ENCODE results near the gene HOPX. TPM values are rescaled to one million over a fixed set of nuclear protein-coding genes. Genes with fewer than 3 reads are reported as not detected.

HOPX gene
- total and polyA plus RNA-seq, 9 donors = 13.2 to 22.8 (median 18.1) TPM

GRCh38 chr4:56633486-56633885, 47.6 kb downstream of the HOPX start:
- Histone ChIP-seq H3K4me3 (ENCODE audit: low read length) (no peak overlapping the region), H3K9me3 (replicated peaks; ENCODE audit: control insufficient read depth, low read depth, low read length) (no peaks in the 10 kb centered on the region), H3K4me1 (ENCODE audit: control insufficient read depth, insufficient read depth, low read length) (no peaks in the 10 kb centered on the region), H3K27me3 (ENCODE audit: control insufficient read depth, insufficient read depth, low read length) (no peaks in the 10 kb centered on the region), H3K36me3 (ENCODE audit: control insufficient read depth, insufficient read depth, low read length) (no peaks in the 10 kb centered on the region), H3K27ac (ENCODE audit: low read length) (no peak overlapping the region)
- WGBS (ENCODE audit: insufficient coverage) = 85% methylated on average over 4 of the region's 7 CpGs
- DNase-seq = no peak

GRCh38 chr4:56630876-56631666, 50.0 kb downstream of the HOPX start:
- peaks cover 2% of the 10 kb centered on the region for H3K9me3 ChIP-seq (replicated peaks; ENCODE audit: control insufficient read depth, low read depth, low read length)

GRCh38 chr4:56628592-56628991, 52.5 kb downstream of the HOPX start:
- no peaks in the 10 kb centered on the region for H3K36me3 ChIP-seq (ENCODE audit: control insufficient read depth, insufficient read depth, low read length)
- H3K27ac ChIP-seq (ENCODE audit: low read length) = no peak overlapping the region
- no peaks in the 10 kb centered on the region for H3K4me1 ChIP-seq (ENCODE audit: control insufficient read depth, insufficient read depth, low read length)
- DNase-seq = no peak
- H3K4me3 ChIP-seq (ENCODE audit: low read length) = no peak overlapping the region
- no CpG with 5 or more reads among the region's 1 CpG for WGBS (ENCODE audit: insufficient coverage)
- H3K9me3 ChIP-seq (replicated peaks; ENCODE audit: control insufficient read depth, low read depth, low read length) = peaks cover 7% of the 10 kb centered on the region
- H3K27me3 ChIP-seq (ENCODE audit: control insufficient read depth, insufficient read depth, low read length) = no peaks in the 10 kb centered on the region

More at GRCh38 chr4:56630876-56631666, 50.0 kb downstream of the HOPX start:
- WGBS (ENCODE audit: insufficient coverage) = 83% methylated on average over 1 of the region's 5 CpGs
- Histone ChIP-seq H3K27ac (ENCODE audit: low read length) (no peak overlapping the region), H3K4me3 (ENCODE audit: low read length) (no peak overlapping the region), H3K4me1 (ENCODE audit: control insufficient read depth, insufficient read depth, low read length) (no peaks in the 10 kb centered on the region), H3K27me3 (ENCODE audit: control insufficient read depth, insufficient read depth, low read length) (no peaks in the 10 kb centered on the region), H3K36me3 (ENCODE audit: control insufficient read depth, insufficient read depth, low read length) (no peaks in the 10 kb centered on the region)
- no peak for DNase-seq

- Histone ChIP-seq H3K36me3 (ENCODE audit: control insufficient read depth, insufficient read depth, low read length) (no peaks in the 10 kb centered on the region), H3K9me3 (replicated peaks; ENCODE audit: control insufficient read depth, low read depth, low read length) (peaks cover 7% of the 10 kb centered on the region), H3K27ac (ENCODE audit: low read length) (no peak overlapping the region), H3K4me3 (ENCODE audit: low read length) (no peak overlapping the region), H3K27me3 (ENCODE audit: control insufficient read depth, insufficient read depth, low read length) (no peaks in the 10 kb centered on the region), H3K4me1 (ENCODE audit: control insufficient read depth, insufficient read depth, low read length) (no peaks in the 10 kb centered on the region)
- DNase-seq = no peak
- WGBS (ENCODE audit: insufficient coverage) = 53% methylated on average over 2 of the region's 2 CpGs
Measured at GRCh38 chr4:56627985-56628384, 53.1 kb downstream of the HOPX start.

- Histone ChIP-seq H3K36me3 (ENCODE audit: control insufficient read depth, insufficient read depth, low read length) (no peaks in the 10 kb centered on the region), H3K4me1 (ENCODE audit: control insufficient read depth, insufficient read depth, low read length) (no peaks in the 10 kb centered on the region), H3K27ac (ENCODE audit: low read length) (no peak overlapping the region), H3K27me3 (ENCODE audit: control insufficient read depth, insufficient read depth, low read length) (no peaks in the 10 kb centered on the region), H3K9me3 (replicated peaks; ENCODE audit: control insufficient read depth, low read depth, low read length) (peaks cover 7% of the 10 kb centered on the region), H3K4me3 (ENCODE audit: low read length) (no peak overlapping the region)
- DNase-seq = no peak
- WGBS (ENCODE audit: insufficient coverage) = 22% methylated on average over 1 of the region's 1 CpG
Measured at GRCh38 chr4:56627375-56627774, 53.7 kb downstream of the HOPX start.

GRCh38 chr4:56626963-56627362, 54.1 kb downstream of the HOPX start:
- 79% methylated on average over 2 of the region's 2 CpGs for WGBS (ENCODE audit: insufficient coverage)
- H3K27ac ChIP-seq (ENCODE audit: low read length) = no peak overlapping the region
- no peak for DNase-seq
- no peaks in the 10 kb centered on the region for H3K36me3 ChIP-seq (ENCODE audit: control insufficient read depth, insufficient read depth, low read length)
- no peaks in the 10 kb centered on the region for H3K27me3 ChIP-seq (ENCODE audit: control insufficient read depth, insufficient read depth, low read length)
- no peaks in the 10 kb centered on the region for H3K4me1 ChIP-seq (ENCODE audit: control insufficient read depth, insufficient read depth, low read length)
- no peak overlapping the region for H3K4me3 ChIP-seq (ENCODE audit: low read length)
- H3K9me3 ChIP-seq (replicated peaks; ENCODE audit: control insufficient read depth, low read depth, low read length) = peaks cover 7% of the 10 kb centered on the region

- no peak overlapping the region for H3K27ac ChIP-seq (ENCODE audit: low read length)
- peaks cover 7% of the 10 kb centered on the region for H3K9me3 ChIP-seq (replicated peaks; ENCODE audit: control insufficient read depth, low read depth, low read length)
- no peaks in the 10 kb centered on the region for H3K27me3 ChIP-seq (ENCODE audit: control insufficient read depth, insufficient read depth, low read length)
- H3K4me1 ChIP-seq (ENCODE audit: control insufficient read depth, insufficient read depth, low read length) = no peaks in the 10 kb centered on the region
- H3K4me3 ChIP-seq (ENCODE audit: low read length) = no peak overlapping the region
- DNase-seq = no peak
- no peaks in the 10 kb centered on the region for H3K36me3 ChIP-seq (ENCODE audit: control insufficient read depth, insufficient read depth, low read length)
- 80% methylated on average over 1 of the region's 1 CpG for WGBS (ENCODE audit: insufficient coverage)
Measured at GRCh38 chr4:56626420-56626819, 54.7 kb downstream of the HOPX start.

GRCh38 chr4:56622176-56622575, 58.9 kb downstream of the HOPX start:
- Histone ChIP-seq H3K4me1 (ENCODE audit: control insufficient read depth, insufficient read depth, low read length) (no peaks in the 10 kb centered on the region), H3K9me3 (replicated peaks; ENCODE audit: control insufficient read depth, low read depth, low read length) (peaks cover 7% of the 10 kb centered on the region), H3K27me3 (ENCODE audit: control insufficient read depth, insufficient read depth, low read length) (no peaks in the 10 kb centered on the region), H3K4me3 (ENCODE audit: low read length) (no peak overlapping the region), H3K27ac (ENCODE audit: low read length) (no peak overlapping the region), H3K36me3 (ENCODE audit: control insufficient read depth, insufficient read depth, low read length) (no peaks in the 10 kb centered on the region)
- DNase-seq = peak; percentile 36
- WGBS (ENCODE audit: insufficient coverage) = no CpG with 5 or more reads among the region's 1 CpG

- no peaks in the 10 kb centered on the region for H3K27me3 ChIP-seq (ENCODE audit: control insufficient read depth, insufficient read depth, low read length)
- H3K36me3 ChIP-seq (ENCODE audit: control insufficient read depth, insufficient read depth, low read length) = no peaks in the 10 kb centered on the region
- WGBS (ENCODE audit: insufficient coverage) = 80% methylated on average over 1 of the region's 1 CpG
- H3K9me3 ChIP-seq (replicated peaks; ENCODE audit: control insufficient read depth, low read depth, low read length) = peaks cover 3% of the 10 kb centered on the region
- no peak overlapping the region for H3K4me3 ChIP-seq (ENCODE audit: low read length)
- no peak overlapping the region for H3K27ac ChIP-seq (ENCODE audit: low read length)
- no peaks in the 10 kb centered on the region for H3K4me1 ChIP-seq (ENCODE audit: control insufficient read depth, insufficient read depth, low read length)
- DNase-seq = no peak
Measured at GRCh38 chr4:56619816-56620215, 61.3 kb downstream of the HOPX start.

GRCh38 chr4:56619160-56619559, 61.9 kb downstream of the HOPX start:
- H3K4me1 ChIP-seq (ENCODE audit: control insufficient read depth, insufficient read depth, low read length) = no peaks in the 10 kb centered on the region
- no peaks in the 10 kb centered on the region for H3K36me3 ChIP-seq (ENCODE audit: control insufficient read depth, insufficient read depth, low read length)
- WGBS (ENCODE audit: insufficient coverage) = no CpG with 5 or more reads among the region's 2 CpGs
- DNase-seq = no peak
- H3K27ac ChIP-seq (ENCODE audit: low read length) = no peak overlapping the region
- no peaks in the 10 kb centered on the region for H3K9me3 ChIP-seq (replicated peaks; ENCODE audit: control insufficient read depth, low read depth, low read length)
- H3K27me3 ChIP-seq (ENCODE audit: control insufficient read depth, insufficient read depth, low read length) = no peaks in the 10 kb centered on the region
- no peak overlapping the region for H3K4me3 ChIP-seq (ENCODE audit: low read length)
